A549 (cell line): ENCODE data around the gene SAPCD1. TPM values are rescaled to one million over a fixed set of nuclear protein-coding genes. Genes with fewer than 3 reads are reported as not detected.

Experiments
- ATAC-seq, 2 experiments: fragments of 200-7000 bp in 1 of 2; fragments of >200 bp in 1 of 2; cut with Nextera tagmentation in 1 of 2; cut with Tn5 transposase in 1 of 2; 3 replicates each; pipeline versions ENCODE4 v1.8.0 to v1.9.1; 2018 to 2020; ENCODE audit warnings: mild to moderate bottlenecking in 1 of 2, moderate library complexity in 1 of 2
- CTCF ChIA-PET: fragments of 300-600 bp; sonication (Branson Sonifier 250); formaldehyde crosslinking; extraction: SDS; loops from one replicate; lab custom pipeline; 2021; ENCODE audit warnings: antibody characterized with exemption, inconsistent platforms; lab: Yijun Ruan, JAX
- POLR2A ChIA-PET: fragments of 350-600 bp; formaldehyde crosslinking; extraction: SDS; loops from one replicate; lab custom pipeline; 2021; ENCODE audit warnings: antibody characterized with exemption, inconsistent platforms; lab: Yijun Ruan, JAX
- DNase-seq, 2 experiments: peaks; one replicate each; pipeline versions ENCODE4 v3.0.0 to v3.0.0-alpha.2; 2011 to 2016; ENCODE audit warnings: low read depth in 1 of 2, low spot score in 1 of 2
- FAIRE-seq: peaks from 2 replicates; lab custom pipeline; 2011; peaks lifted over from hg19 to GRCh38; lab: Jason Lieb, UNC
- H3K27ac ChIP-seq, 2 experiments: fragments of >200 bp; sonication (Bioruptor Twin); formaldehyde crosslinking; 3 replicates each; pipeline ENCODE4 v1.5.1; 2016 to 2017
- H3K4me1 ChIP-seq: fragments of >200 bp; sonication (Bioruptor Twin); formaldehyde crosslinking; 3 replicates; pipeline ENCODE4 v1.6.1; 2016
- H3K4me2 ChIP-seq: fragments of >200 bp; sonication (Bioruptor Twin); formaldehyde crosslinking; 3 replicates; pipeline ENCODE4 v1.6.1; 2016
- H3K4me3 ChIP-seq: fragments of >200 bp; sonication (Bioruptor Twin); formaldehyde crosslinking; 3 replicates; pipeline ENCODE4 v1.5.1; 2016
- H3K9me3 ChIP-seq: fragments of >200 bp; sonication (Bioruptor Twin); formaldehyde crosslinking; 3 replicates; pipeline ENCODE4 v1.6.1; 2016
- CEBPB ChIP-seq, 2 experiments: fragments of >200 bp in 1 of 2; sonication (Bioruptor Twin) in 1 of 2; formaldehyde crosslinking in 1 of 2; IDR thresholded peaks; 2 replicates each; pipeline ENCODE4 v1.6.1; 2012 to 2016
- CHD2 ChIP-seq: fragments of 150-350 bp; IDR thresholded peaks from 2 replicates; pipeline ENCODE4 v1.6.1; 2014; ENCODE audit warnings: low read length; ENCODE audit not compliant: partially characterized antibody
- CTCF ChIP-seq: fragments of >200 bp; sonication (Bioruptor Twin); formaldehyde crosslinking; IDR thresholded peaks from 3 replicates; pipeline ENCODE4 v1.5.1; 2016
- EP300 ChIP-seq, 2 experiments: fragments of >200 bp; sonication (Bioruptor Twin); formaldehyde crosslinking; IDR thresholded peaks; 2 replicates in 1 of 2; 3 replicates in 1 of 2; pipeline ENCODE4 v1.6.1; 2016 to 2017
- HES2 ChIP-seq: fragments of >200 bp; sonication (Bioruptor Twin); formaldehyde crosslinking; IDR thresholded peaks from 2 replicates; pipeline ENCODE4 v1.6.1; 2016
- HOXA7 ChIP-seq: fragments of 250-450 bp; sonication (Bioruptor Pico); IDR thresholded peaks from 2 replicates; pipeline ENCODE4 v1.5.0; 2020; ENCODE audit warnings: mild to moderate bottlenecking, moderate library complexity
- HOXB13 ChIP-seq: fragments of 250-450 bp; sonication (Bioruptor Pico); IDR thresholded peaks from 2 replicates; pipeline ENCODE4 v1.5.0; 2020; ENCODE audit warnings: low read depth, mild to moderate bottlenecking, moderate library complexity
- JUN ChIP-seq, 2 experiments: fragments of >200 bp; sonication (Bioruptor Twin); formaldehyde crosslinking; IDR thresholded peaks; 2 replicates in 1 of 2; 3 replicates in 1 of 2; pipeline ENCODE4 v1.6.1; 2016 to 2017
- KDM5A ChIP-seq: fragments of 200-600 bp; sonication (generic); IDR thresholded peaks from 2 replicates; pipeline ENCODE4 v1.6.1; 2016; ENCODE audit warnings: antibody characterized with exemption, mild to moderate bottlenecking
- MAZ ChIP-seq: fragments of 150-350 bp; IDR thresholded peaks from 2 replicates; pipeline ENCODE4 v1.6.1; 2014; ENCODE audit warnings: antibody characterized with exemption, low read depth, low read length, borderline replicate concordance
- NPAS2 ChIP-seq: fragments of 250-450 bp; sonication (Bioruptor Pico); IDR thresholded peaks from 2 replicates; pipeline ENCODE4 v1.8.0; 2022; ENCODE audit warnings: mild to moderate bottlenecking, moderate library complexity, borderline replicate concordance
- NR3C1 ChIP-seq: fragments of >200 bp; sonication (Bioruptor Twin); formaldehyde crosslinking; IDR thresholded peaks from 3 replicates; pipeline ENCODE4 v1.6.1; 2017
- PBX3 ChIP-seq: IDR thresholded peaks from 2 replicates; pipeline ENCODE4 v1.6.1; 2012
- RAD21 ChIP-seq, 2 experiments: fragments of >200 bp in 1 of 2; sonication (Bioruptor Twin) in 1 of 2; formaldehyde crosslinking in 1 of 2; IDR thresholded peaks in 1 of 2; conservative IDR thresholded peaks in 1 of 2; 2 replicates in 1 of 2; 3 replicates in 1 of 2; pipeline ENCODE4 v1.6.1; 2012 to 2018; ENCODE audit warnings: inconsistent platforms in 1 of 2
- RARB ChIP-seq: fragments of 250-450 bp; sonication (Bioruptor Pico); IDR thresholded peaks from 2 replicates; pipeline ENCODE4 v1.8.0; 2021; ENCODE audit warnings: mild to moderate bottlenecking, moderate library complexity
- RNF2 ChIP-seq: fragments of 200-600 bp; sonication (generic); IDR thresholded peaks from 2 replicates; pipeline ENCODE4 v1.6.1; 2016; ENCODE audit warnings: low read depth, mild to moderate bottlenecking, antibody characterized with exemption, moderate library complexity, borderline replicate concordance
- SMC3 ChIP-seq: fragments of >200 bp; sonication (Bioruptor Twin); formaldehyde crosslinking; IDR thresholded peaks from 3 replicates; pipeline ENCODE4 v1.6.1; 2018; ENCODE audit warnings: inconsistent platforms
- TFCP2L1 ChIP-seq: fragments of 250-450 bp; sonication (Bioruptor Pico); IDR thresholded peaks from 2 replicates; pipeline ENCODE4 v1.5.0; 2021; ENCODE audit warnings: mild to moderate bottlenecking
- TP53 ChIP-seq: fragments of 250-450 bp; sonication (Bioruptor Pico); IDR thresholded peaks from 2 replicates; pipeline ENCODE4 v1.5.0; 2021; ENCODE audit warnings: mild to moderate bottlenecking, moderate library complexity
- USF2 ChIP-seq: fragments of 450-650 bp; IDR thresholded peaks from 2 replicates; pipeline ENCODE4 v1.6.1; 2014; ENCODE audit warnings: antibody characterized with exemption
- ZC3H11A ChIP-seq: fragments of 450-650 bp; IDR thresholded peaks from 2 replicates; pipeline ENCODE4 v1.6.1; 2014; ENCODE audit warnings: antibody characterized with exemption, mild to moderate bottlenecking
- ZFP36 ChIP-seq: fragments of 450-650 bp; IDR thresholded peaks from 2 replicates; pipeline ENCODE4 v1.6.1; 2014; ENCODE audit warnings: borderline replicate concordance; ENCODE audit not compliant: partially characterized antibody
- ZNF302 ChIP-seq: fragments of 250-450 bp; sonication (Bioruptor Pico); IDR thresholded peaks from 2 replicates; pipeline ENCODE4 v1.9.0; 2021; ENCODE audit warnings: inconsistent platforms, mild to moderate bottlenecking, moderate library complexity
- WGBS: methylation state at CpG from one replicate; pipeline ENCODE4 v1.1.6; 2017; ENCODE audit errors: missing lambda C conversion rate; 5-methylcytosine and 5-hydroxymethylcytosine counted together
- polyA plus RNA-seq, 4 experiments: library from polyadenylated mRNA; depleted of rRNA in 3 of 4; stranded (reverse); fragments of >200 nt; fragmentation: RNase III in 1 of 4; extraction: RNeasy Plus Mini Kit Qiagen cat#74134 plus additional on column Dnase treatment in 1 of 4; gene quantifications; 2 replicates in 3 of 4; 3 replicates in 1 of 4; pipeline ENCODE4 v1.2.3, GENCODE V29; 2011 to 2017
- TF ChIP-seq, protein P1 (sequence below): fragments of 250-450 bp; sonication (Bioruptor Pico); IDR thresholded peaks from 2 replicates; pipeline ENCODE4 v1.5.0; 2020; ENCODE audit warnings: low read depth, mild to moderate bottlenecking, moderate library complexity
- TF ChIP-seq, protein P2 (sequence below): fragments of >200 bp; sonication (Bioruptor Twin); formaldehyde crosslinking; IDR thresholded peaks from 3 replicates; pipeline ENCODE4 v1.6.1; 2016
- TF ChIP-seq, protein P3 (sequence below): fragments of 150-350 bp; IDR thresholded peaks from 2 replicates; pipeline ENCODE4 v1.6.1; 2014; ENCODE audit warnings: low read depth, mild to moderate bottlenecking, low read length

The SAPCD1 gene
- polyA plus RNA-seq, 2 of the 4 experiments (the other 2 are of a cell fraction): 5.8 to 6.9 TPM

- ATAC-seq (no peak), DNase-seq (no peak), FAIRE-seq (no peak)
- no peak within 1 kb of the TSS for H3K4me2 ChIP-seq
- ChIA-PET POLR2A (no interaction called here), CTCF (interaction anchor here (1.7 to 2.0 kb wide), 2 partner anchors 8 to 14 kb away, joined by 5 to 6 read pairs; partner anchors contain the start of genes DDAH2 and MPIG6B)
- H3K4me3 ChIP-seq: no peak within 1 kb of the TSS
- no peaks in the 10 kb centered on the region for H3K9me3 ChIP-seq
- H3K27ac ChIP-seq: no peak within 1 kb of the TSS
- 0 out of 3 replicates have a peak, but pooled peaks cover 3% of the 10 kb centered on the region for H3K4me1 ChIP-seq
- TF ChIP-seq RNF2 (no peak), USF2 (no peak), CEBPB (IDR thresholded peaks at IDR 0.05) (no peak), HOXB13 (CRISPR knock-in tag) (no peak), RAD21 (conservative IDR thresholded peaks at IDR 0.05 in 1 of 2, IDR thresholded peaks at IDR 0.05 in 1 of 2) (no peak), JUN (IDR thresholded peaks at IDR 0.05) (no peak), KDM5A (no peak), TP53 (CRISPR knock-in tag) (no peak), RARB (CRISPR knock-in tag) (no peak), ZNF302 (CRISPR knock-in tag) (no peak), EP300 (IDR thresholded peaks at IDR 0.05) (no peak), PBX3 (no peak), CTCF (no peak), SMC3 (no peak), TFCP2L1 (CRISPR knock-in tag) (no peak), HOXA7 (no peak)
- TF ChIP-seq, protein P1, sequence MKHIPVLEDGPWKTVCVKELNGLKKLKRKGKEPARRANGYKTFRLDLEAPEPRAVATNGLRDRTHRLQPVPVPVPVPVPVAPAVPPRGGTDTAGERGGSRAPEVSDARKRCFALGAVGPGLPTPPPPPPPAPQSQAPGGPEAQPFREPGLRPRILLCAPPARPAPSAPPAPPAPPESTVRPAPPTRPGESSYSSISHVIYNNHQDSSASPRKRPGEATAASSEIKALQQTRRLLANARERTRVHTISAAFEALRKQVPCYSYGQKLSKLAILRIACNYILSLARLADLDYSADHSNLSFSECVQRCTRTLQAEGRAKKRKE (CRISPR knock-in tag): no peak
- 85% methylated on average over 15 of the region's 16 CpGs for WGBS
Observed at GRCh38 chr6:31715022-31715958, 47.2 kb upstream of the SAPCD1 start, which contains the start of gene LY6G6D. Gene LY6G6D (plus strand): TSS chr6:31715348. CDS start chr6:31715356, 8 bp downstream.

- no peaks in the 10 kb centered on the region for H3K4me1 ChIP-seq
- H3K4me2 ChIP-seq: no peak overlapping the region
- no peak for TF ChIP-seq NPAS2 (CRISPR knock-in tag)
- TF ChIP-seq NR3C1: no peak
- TF ChIP-seq, protein P2, sequence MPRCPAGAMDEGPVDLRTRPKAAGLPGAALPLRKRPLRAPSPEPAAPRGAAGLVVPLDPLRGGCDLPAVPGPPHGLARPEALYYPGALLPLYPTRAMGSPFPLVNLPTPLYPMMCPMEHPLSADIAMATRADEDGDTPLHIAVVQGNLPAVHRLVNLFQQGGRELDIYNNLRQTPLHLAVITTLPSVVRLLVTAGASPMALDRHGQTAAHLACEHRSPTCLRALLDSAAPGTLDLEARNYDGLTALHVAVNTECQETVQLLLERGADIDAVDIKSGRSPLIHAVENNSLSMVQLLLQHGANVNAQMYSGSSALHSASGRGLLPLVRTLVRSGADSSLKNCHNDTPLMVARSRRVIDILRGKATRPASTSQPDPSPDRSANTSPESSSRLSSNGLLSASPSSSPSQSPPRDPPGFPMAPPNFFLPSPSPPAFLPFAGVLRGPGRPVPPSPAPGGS: no peak
- no peak for TF ChIP-seq ZFP36
- TF ChIP-seq MAZ: no peak
- TF ChIP-seq, protein P3, sequence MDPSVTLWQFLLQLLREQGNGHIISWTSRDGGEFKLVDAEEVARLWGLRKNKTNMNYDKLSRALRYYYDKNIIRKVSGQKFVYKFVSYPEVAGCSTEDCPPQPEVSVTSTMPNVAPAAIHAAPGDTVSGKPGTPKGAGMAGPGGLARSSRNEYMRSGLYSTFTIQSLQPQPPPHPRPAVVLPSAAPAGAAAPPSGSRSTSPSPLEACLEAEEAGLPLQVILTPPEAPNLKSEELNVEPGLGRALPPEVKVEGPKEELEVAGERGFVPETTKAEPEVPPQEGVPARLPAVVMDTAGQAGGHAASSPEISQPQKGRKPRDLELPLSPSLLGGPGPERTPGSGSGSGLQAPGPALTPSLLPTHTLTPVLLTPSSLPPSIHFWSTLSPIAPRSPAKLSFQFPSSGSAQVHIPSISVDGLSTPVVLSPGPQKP: no peak
- TF ChIP-seq HES2: no peak
- TF ChIP-seq ZC3H11A: no peak
- no peak for TF ChIP-seq CHD2
- WGBS: 75% methylated on average over 9 of the region's 10 CpGs
- H3K9me3 ChIP-seq: no peaks in the 10 kb centered on the region
- FAIRE-seq (no peak), ATAC-seq (no peak), DNase-seq (no peak)
- H3K27ac ChIP-seq: no peak overlapping the region
- POLR2A ChIA-PET: no interaction called here
- CTCF ChIA-PET: interaction anchor here (2.0 kb wide), 1 partner anchor 52 kb away, joined by 5 read pairs; no protein-coding TSS in a partner anchor
- H3K4me3 ChIP-seq: no peak overlapping the region
Observed at GRCh38 chr6:31717499-31718222, 44.8 kb upstream of the SAPCD1 start.
